HG03139 (cell line): Measurements from ENCODE around the gene MYO10.
"Not testable (repeated sequence)": the region's sequence is repeated elsewhere in the genome, so short reads cannot be mapped to it uniquely, and the experiment has no call there.

Source experiments
- ATAC-seq: cut with Tn5 transposase; IDR thresholded peaks from one replicate; pipeline ENCODE4 v1.9.1; 2021; ENCODE audit not compliant: unreplicated experiment

The MYO10 gene

GRCh38 chr5:16754601-16755000, 181.5 kb downstream of the MYO10 start:
- ATAC-seq, result no peak

GRCh38 chr5:16754086-16754485, 182.0 kb downstream of the MYO10 start:
- no peak for ATAC-seq

- ATAC-seq, result no peak
Observed at GRCh38 chr5:16750445-16750844, 185.6 kb downstream of the MYO10 start.

GRCh38 chr5:16749626-16750025, 186.5 kb downstream of the MYO10 start:
- ATAC-seq, result no peak

- no peak for ATAC-seq
Observed at GRCh38 chr5:16744164-16744880, 191.8 kb downstream of the MYO10 start.

- no peak for ATAC-seq
Observed at GRCh38 chr5:16742938-16743337, 193.2 kb downstream of the MYO10 start.

- no peak for ATAC-seq
Observed at GRCh38 chr5:16740811-16741392, 195.2 kb downstream of the MYO10 start.

- no peak for ATAC-seq
Observed at GRCh38 chr5:16740066-16740810, 195.8 kb downstream of the MYO10 start.

GRCh38 chr5:16738393-16738792, 197.7 kb downstream of the MYO10 start:
- not testable (repeated sequence) for ATAC-seq

- ATAC-seq, result no peak
Observed at GRCh38 chr5:16737620-16738364, 198.3 kb downstream of the MYO10 start.

- ATAC-seq, result no peak
Observed at GRCh38 chr5:16737209-16737608, 198.9 kb downstream of the MYO10 start.

- no peak for ATAC-seq
Observed at GRCh38 chr5:16736158-16736995, 199.7 kb downstream of the MYO10 start.

- ATAC-seq, result no peak
Observed at GRCh38 chr5:16735101-16736060, 200.7 kb downstream of the MYO10 start.

GRCh38 chr5:16733331-16734006, 202.6 kb downstream of the MYO10 start:
- ATAC-seq, result no peak

GRCh38 chr5:16732356-16732755, 203.7 kb downstream of the MYO10 start:
- no peak for ATAC-seq

GRCh38 chr5:16727755-16728325, 208.2 kb downstream of the MYO10 start:
- ATAC-seq, result no peak

GRCh38 chr5:16726538-16726946, 209.5 kb downstream of the MYO10 start:
- no peak for ATAC-seq

- no peak for ATAC-seq
Observed at GRCh38 chr5:16725575-16725974, 210.5 kb downstream of the MYO10 start.
